IMR-90 (cell line): ENCODE measurements around the gene RAP1A. TPM values are rescaled to one million over a fixed set of nuclear protein-coding genes. Genes with fewer than 3 reads are reported as not detected.

Experiments
- ATAC-seq: fragments of 200-7000 bp; cut with Tn5 transposase; 2 replicates; pipeline ENCODE4 v1.9.1; 2020; ENCODE audit warnings: low read depth, mild to moderate bottlenecking, moderate library complexity
- BruUV-seq: library from RNA; stranded (reverse); fragments of 400-500 nt; replicated peaks from 2 replicates; lab custom pipeline; 2021; lab: Mats Ljungman, UMichigan
- CTCF ChIA-PET: fragments of 300-600 bp; formaldehyde crosslinking; extraction: SDS; loops from one replicate; lab custom pipeline; 2021; ENCODE audit warnings: antibody characterized with exemption; lab: Yijun Ruan, JAX
- POLR2A ChIA-PET: fragments of 300-600 bp; sonication (Branson Sonifier 250); formaldehyde crosslinking; loops from one replicate; lab custom pipeline; 2022; ENCODE audit warnings: antibody characterized with exemption; ENCODE audit not compliant: unreplicated experiment; lab: Charles Lee
- DNase-seq: peaks from one replicate; pipeline ENCODE4 v3.0.0; 2013
- H2AFZ ChIP-seq: replicated peaks from 2 replicates; pipeline ENCODE3; 2013; ENCODE audit warnings: low read length, mild to moderate bottlenecking; ENCODE audit not compliant: poor library complexity
- H2AK5ac ChIP-seq: 2 replicates; pipeline ENCODE4 v1.6.1; 2013; ENCODE audit warnings: low read depth, low read length, inconsistent platforms
- H2AK9ac ChIP-seq: replicated peaks from 2 replicates; pipeline ENCODE3; 2013; ENCODE audit warnings: mild to moderate bottlenecking, low read depth, low read length, moderate library complexity; ENCODE audit not compliant: poor library complexity
- H2BK120ac ChIP-seq: 2 replicates; pipeline ENCODE4 v1.6.1; 2013; ENCODE audit warnings: low read depth, low read length, inconsistent platforms
- H2BK15ac ChIP-seq: 3 replicates; pipeline ENCODE4 v1.6.1; 2013; ENCODE audit warnings: low read depth, low read length, inconsistent platforms
- H2BK20ac ChIP-seq: 2 replicates; pipeline ENCODE4 v1.6.1; 2013; ENCODE audit warnings: low read depth, mild to moderate bottlenecking, inconsistent platforms, low read length, moderate library complexity
- H2BK5ac ChIP-seq: 2 replicates; pipeline ENCODE4 v1.6.1; 2013; ENCODE audit warnings: mild to moderate bottlenecking, low read depth, low read length, inconsistent platforms; ENCODE audit not compliant: poor library complexity, severe bottlenecking
- H3K14ac ChIP-seq: replicated peaks from 2 replicates; pipeline ENCODE4 v1.6.1; 2013; ENCODE audit warnings: low read depth, low read length, inconsistent platforms
- H3K18ac ChIP-seq: 2 replicates; pipeline ENCODE4 v1.6.1; 2013; ENCODE audit warnings: low read depth, low read length, control low read depth
- H3K23ac ChIP-seq: 2 replicates; pipeline ENCODE4 v1.6.1; 2013; ENCODE audit warnings: low read depth, low read length, inconsistent platforms
- H3K27ac ChIP-seq: 2 replicates; pipeline ENCODE4 v1.5.1; 2013; ENCODE audit warnings: mild to moderate bottlenecking, control low read depth, low read length; ENCODE audit not compliant: insufficient read depth
- H3K27me3 ChIP-seq: 2 replicates; pipeline ENCODE4 v1.6.1; 2013; ENCODE audit warnings: low read length; ENCODE audit not compliant: control insufficient read depth, insufficient read depth
- H3K36me3 ChIP-seq: 2 replicates; pipeline ENCODE4 v1.6.1; 2013; ENCODE audit warnings: low read length, mixed read lengths; ENCODE audit not compliant: control insufficient read depth, insufficient read depth
- H3K4ac ChIP-seq: 2 replicates; pipeline ENCODE4 v1.6.1; 2013; ENCODE audit warnings: low read depth, low read length, inconsistent platforms
- H3K4me1 ChIP-seq: 2 replicates; pipeline ENCODE4 v1.6.1; 2013; ENCODE audit warnings: low read length, mixed read lengths; ENCODE audit not compliant: control insufficient read depth, insufficient read depth
- H3K4me2 ChIP-seq: 2 replicates; pipeline ENCODE4 v1.6.1; 2013; ENCODE audit warnings: low read depth, mild to moderate bottlenecking, control low read depth, low read length, moderate library complexity
- H3K4me3 ChIP-seq: 2 replicates; pipeline ENCODE4 v1.5.1; 2013; ENCODE audit warnings: low read depth, mild to moderate bottlenecking, control low read depth, low read length, moderate library complexity; ENCODE audit not compliant: insufficient read depth
- H3K56ac ChIP-seq: 2 replicates; pipeline ENCODE4 v1.6.1; 2013; ENCODE audit warnings: low read length, inconsistent platforms; ENCODE audit not compliant: insufficient read depth; ENCODE audit errors: extremely low read depth
- H3K79me1 ChIP-seq, 2 experiments: 2 replicates each; pipeline ENCODE4 v1.6.1; 2013; ENCODE audit warnings: low read length in 2 of 2, inconsistent platforms in 1 of 2, low read depth in 1 of 2
- H3K9ac ChIP-seq: 2 replicates; pipeline ENCODE4 v1.6.1; 2013; ENCODE audit warnings: low read depth, low read length, control low read depth
- H3K9me1 ChIP-seq: 2 replicates; pipeline ENCODE4 v1.6.1; 2013; ENCODE audit warnings: low read length, inconsistent platforms; ENCODE audit not compliant: insufficient read depth
- H3K9me3 ChIP-seq: 2 replicates; pipeline ENCODE4 v1.6.1; 2013; ENCODE audit warnings: low read length; ENCODE audit not compliant: control insufficient read depth, insufficient read depth
- H4K20me1 ChIP-seq: 2 replicates; pipeline ENCODE4 v1.6.1; 2013; ENCODE audit warnings: low read length, inconsistent platforms; ENCODE audit not compliant: insufficient read depth
- H4K5ac ChIP-seq: 2 replicates; pipeline ENCODE4 v1.6.1; 2013; ENCODE audit warnings: mild to moderate bottlenecking, low read depth, low read length, control low read depth
- H4K8ac ChIP-seq, 2 experiments: 2 replicates each; pipeline ENCODE4 v1.6.1; 2013; ENCODE audit warnings: low read depth in 2 of 2, low read length in 2 of 2, control low read depth in 1 of 2, inconsistent platforms in 1 of 2
- H4K91ac ChIP-seq: 2 replicates; pipeline ENCODE4 v1.6.1; 2013; ENCODE audit warnings: low read depth, low read length, inconsistent platforms; ENCODE audit not compliant: insufficient read depth
- BHLHE40 ChIP-seq: fragments of 150-350 bp; IDR thresholded peaks from 2 replicates; pipeline ENCODE4 v1.6.1; 2016; ENCODE audit warnings: mild to moderate bottlenecking, low read depth, low read length
- CEBPB ChIP-seq: IDR thresholded peaks from 2 replicates; pipeline ENCODE4 v1.6.1; 2012; ENCODE audit warnings: low read depth, low read length, improper control_type of control experiment
- CHD1 ChIP-seq: IDR thresholded peaks from 2 replicates; pipeline ENCODE4 v1.6.1; 2012; ENCODE audit warnings: low read depth, low read length, improper control_type of control experiment
- FOS ChIP-seq: fragments of 150-350 bp; IDR thresholded peaks from 2 replicates; pipeline ENCODE4 v1.6.1; 2016; ENCODE audit warnings: low read depth, low read length
- MXI1 ChIP-seq: IDR thresholded peaks from 2 replicates; pipeline ENCODE4 v1.6.1; 2012; ENCODE audit warnings: low read depth, mild to moderate bottlenecking, low read length, moderate library complexity, borderline replicate concordance
- NFE2L2 ChIP-seq: fragments of 150-350 bp; IDR thresholded peaks from 2 replicates; pipeline ENCODE4 v1.6.1; 2016; ENCODE audit warnings: low read depth, mild to moderate bottlenecking, low read length
- POLR2A ChIP-seq: IDR thresholded peaks from 2 replicates; pipeline ENCODE4 v1.6.1; 2012; ENCODE audit warnings: mild to moderate bottlenecking, low read depth, low read length
- RCOR1 ChIP-seq: IDR thresholded peaks from 2 replicates; pipeline ENCODE4 v1.6.1; 2012; ENCODE audit warnings: mild to moderate bottlenecking, low read length, improper control_type of control experiment; ENCODE audit not compliant: insufficient replicate concordance
- RFX5 ChIP-seq: IDR thresholded peaks from 2 replicates; pipeline ENCODE4 v1.8.0; 2012; ENCODE audit warnings: low read depth, mild to moderate bottlenecking, low read length, moderate library complexity
- SMC3 ChIP-seq: fragments of 150-350 bp; IDR thresholded peaks from 2 replicates; pipeline ENCODE4 v1.6.1; 2016; ENCODE audit warnings: low read depth, mild to moderate bottlenecking, antibody characterized with exemption, low read length, moderate library complexity
- WGBS, 2 experiments: methylation state at CpG; one replicate each; pipeline versions ENCODE4 v1.1.5 to v1.1.7; 2013; ENCODE audit warnings: missing lambda C conversion rate in 2 of 2; ENCODE audit not compliant: insufficient read length in 1 of 2; ENCODE audit errors: extremely low coverage in 2 of 2; 5-methylcytosine and 5-hydroxymethylcytosine counted together
- dilution Hi-C: fragments of 300-500 bp; cut with HindIII; formaldehyde crosslinking; loops from one replicate; pipeline ENCODE4 v1.14.3; 2018; ENCODE audit warnings: low sequenced_read_pairs; ENCODE audit not compliant: unreplicated experiment
- in situ Hi-C: fragments of 300-500 bp; cut with MboI; formaldehyde crosslinking; loops from 3 replicates; pipeline ENCODE4 v1.14.3; 2019; ENCODE audit warnings: low sequenced_read_pairs, inconsistent platforms, mixed read lengths
- intact Hi-C: fragments of 100-400 bp; cut with micrococcal nuclease; formaldehyde crosslinking; loops from 2 replicates; pipeline ENCODE4 v1.10.0; 2022
- polyA plus RNA-seq, 3 experiments: library from polyadenylated mRNA; depleted of rRNA; stranded (reverse); fragments of >200 nt; gene quantifications; 2 replicates each; pipeline ENCODE4 v1.2.3, GENCODE V29; 2012; ENCODE audit warnings: low replicate concordance in 1 of 3
- total RNA-seq: library from RNA; depleted of rRNA; stranded (reverse); fragments of >200 nt; gene quantifications from 2 replicates; pipeline ENCODE4 v1.2.3, GENCODE V29; 2012
- TF ChIP-seq, protein P1 (sequence below): fragments of 150-350 bp; IDR thresholded peaks from 2 replicates; pipeline ENCODE4 v1.6.1; 2016; ENCODE audit warnings: low read depth, mild to moderate bottlenecking, low read length, moderate library complexity, borderline replicate concordance
- TF ChIP-seq, protein P2 (sequence below): conservative IDR thresholded peaks from 2 replicates; pipeline ENCODE4 v1.5.1; 2012; ENCODE audit warnings: mild to moderate bottlenecking, low read depth, low read length, improper control_type of control experiment
- TF ChIP-seq, protein P3 (sequence below): fragments of 150-350 bp; IDR thresholded peaks from 2 replicates; pipeline ENCODE4 v1.6.1; 2017; ENCODE audit warnings: mild to moderate bottlenecking, antibody characterized with exemption, low read length, low read depth

Gene RAP1A
- total and polyA plus RNA-seq, 2 of the 4 experiments (the other 2 are of a cell fraction) = 18.1 to 43.6 TPM

DNA sequence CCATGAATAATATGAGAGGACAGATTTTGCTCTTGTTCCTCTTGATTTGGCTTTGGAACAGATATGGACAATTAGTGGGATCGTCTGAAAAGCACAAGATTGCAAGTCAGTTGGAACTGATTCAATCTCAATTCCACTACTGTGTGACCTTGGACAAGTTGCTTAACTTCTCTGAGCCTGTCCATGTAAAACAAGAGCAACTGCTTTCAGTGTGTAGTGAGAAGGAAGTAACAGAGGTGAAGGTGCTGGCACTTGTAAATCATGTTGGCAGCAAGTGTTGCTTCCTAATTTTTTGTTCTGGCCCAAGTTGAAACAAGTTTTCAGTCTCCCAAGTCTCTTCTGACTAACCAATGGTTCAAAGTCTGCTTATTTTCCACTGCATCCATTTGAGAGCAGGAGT, 104.3 kb downstream of the RAP1A start:
- no peak overlapping the region for H3K23ac ChIP-seq
- no peak overlapping the region for H3K14ac ChIP-seq
- H3K4me1 ChIP-seq = peaks cover 12% of the 10 kb centered on the region
- H3K27ac ChIP-seq = no peak overlapping the region
- H3K27me3 ChIP-seq = no peaks in the 10 kb centered on the region
- H4K5ac ChIP-seq = no peak overlapping the region
- H2BK120ac ChIP-seq = no peak overlapping the region
- ATAC-seq (no peak), DNase-seq (no peak)
- H2BK15ac ChIP-seq = no peak overlapping the region; the same call in 2 of the 3 replicates
- no peak overlapping the region for H2BK5ac ChIP-seq
- in situ Hi-C loops = no loop called here
- H2BK20ac ChIP-seq = no peak overlapping the region
- H3K56ac ChIP-seq = no peak overlapping the region
- H4K91ac ChIP-seq = no peak overlapping the region
- H2AK9ac ChIP-seq = no peak overlapping the region
- intact Hi-C loops = no loop called here
- ChIA-PET CTCF (no interaction called here), POLR2A (no interaction called here)
- H3K18ac ChIP-seq = no peak overlapping the region
- H3K79me1 ChIP-seq = peaks cover 0 to 3% of the 10 kb centered on the region in 2 experiments; a peak in 1 of 4 replicates
- H4K8ac ChIP-seq = no peak overlapping the region
- H2AFZ ChIP-seq = no peak overlapping the region
- no peak overlapping the region for H2AK5ac ChIP-seq
- no peak overlapping the region for H3K9ac ChIP-seq
- no TSS peak for BruUV-seq
- dilution Hi-C loops = no loop called here
- no CpG with 5 or more reads among the region's 1 CpG for WGBS, 2 experiments
- TF ChIP-seq, protein P1, sequence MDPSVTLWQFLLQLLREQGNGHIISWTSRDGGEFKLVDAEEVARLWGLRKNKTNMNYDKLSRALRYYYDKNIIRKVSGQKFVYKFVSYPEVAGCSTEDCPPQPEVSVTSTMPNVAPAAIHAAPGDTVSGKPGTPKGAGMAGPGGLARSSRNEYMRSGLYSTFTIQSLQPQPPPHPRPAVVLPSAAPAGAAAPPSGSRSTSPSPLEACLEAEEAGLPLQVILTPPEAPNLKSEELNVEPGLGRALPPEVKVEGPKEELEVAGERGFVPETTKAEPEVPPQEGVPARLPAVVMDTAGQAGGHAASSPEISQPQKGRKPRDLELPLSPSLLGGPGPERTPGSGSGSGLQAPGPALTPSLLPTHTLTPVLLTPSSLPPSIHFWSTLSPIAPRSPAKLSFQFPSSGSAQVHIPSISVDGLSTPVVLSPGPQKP = no peak
- TF ChIP-seq SMC3 (no peak), MXI1 (no peak), POLR2A (no peak), RFX5 (no peak), NFE2L2 (no peak), CHD1 (no peak), CEBPB (no peak), RCOR1 (no peak), FOS (no peak), BHLHE40 (no peak)
- TF ChIP-seq, protein P2, sequence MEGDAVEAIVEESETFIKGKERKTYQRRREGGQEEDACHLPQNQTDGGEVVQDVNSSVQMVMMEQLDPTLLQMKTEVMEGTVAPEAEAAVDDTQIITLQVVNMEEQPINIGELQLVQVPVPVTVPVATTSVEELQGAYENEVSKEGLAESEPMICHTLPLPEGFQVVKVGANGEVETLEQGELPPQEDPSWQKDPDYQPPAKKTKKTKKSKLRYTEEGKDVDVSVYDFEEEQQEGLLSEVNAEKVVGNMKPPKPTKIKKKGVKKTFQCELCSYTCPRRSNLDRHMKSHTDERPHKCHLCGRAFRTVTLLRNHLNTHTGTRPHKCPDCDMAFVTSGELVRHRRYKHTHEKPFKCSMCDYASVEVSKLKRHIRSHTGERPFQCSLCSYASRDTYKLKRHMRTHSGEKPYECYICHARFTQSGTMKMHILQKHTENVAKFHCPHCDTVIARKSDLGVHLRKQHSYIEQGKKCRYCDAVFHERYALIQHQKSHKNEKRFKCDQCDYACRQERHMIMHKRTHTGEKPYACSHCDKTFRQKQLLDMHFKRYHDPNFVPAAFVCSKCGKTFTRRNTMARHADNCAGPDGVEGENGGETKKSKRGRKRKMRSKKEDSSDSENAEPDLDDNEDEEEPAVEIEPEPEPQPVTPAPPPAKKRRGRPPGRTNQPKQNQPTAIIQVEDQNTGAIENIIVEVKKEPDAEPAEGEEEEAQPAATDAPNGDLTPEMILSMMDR = no peak
- TF ChIP-seq, protein P3, sequence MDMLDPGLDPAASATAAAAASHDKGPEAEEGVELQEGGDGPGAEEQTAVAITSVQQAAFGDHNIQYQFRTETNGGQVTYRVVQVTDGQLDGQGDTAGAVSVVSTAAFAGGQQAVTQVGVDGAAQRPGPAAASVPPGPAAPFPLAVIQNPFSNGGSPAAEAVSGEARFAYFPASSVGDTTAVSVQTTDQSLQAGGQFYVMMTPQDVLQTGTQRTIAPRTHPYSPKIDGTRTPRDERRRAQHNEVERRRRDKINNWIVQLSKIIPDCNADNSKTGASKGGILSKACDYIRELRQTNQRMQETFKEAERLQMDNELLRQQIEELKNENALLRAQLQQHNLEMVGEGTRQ = no peak
- peaks cover 25% of the 10 kb centered on the region for H3K9me1 ChIP-seq
- no peak overlapping the region for H3K4me2 ChIP-seq
- no peaks in the 10 kb centered on the region for H4K20me1 ChIP-seq
- H3K36me3 ChIP-seq = peaks cover 5% of the 10 kb centered on the region; the same call in 1 of the 2 replicates
- H3K4ac ChIP-seq = no peak overlapping the region
- H3K9me3 ChIP-seq = no peaks in the 10 kb centered on the region
- no peak overlapping the region for H3K4me3 ChIP-seq
